Effector CD8-positive, alpha-beta T cell (primary cell): ENCODE data around the gene PDK4.
"Not testable (repeated sequence)": the region's sequence is repeated elsewhere in the genome, so short reads cannot be mapped to it uniquely, and the experiment has no call there.

Experiments used
- DNase-seq: peaks from one replicate; lab custom pipeline; 2025; lab: John Stamatoyannopoulos, UW

PDK4 gene

GRCh38 chr7:95569720-95570119, 26.6 kb downstream of the PDK4 start:
- DNase-seq: no peak

DNA sequence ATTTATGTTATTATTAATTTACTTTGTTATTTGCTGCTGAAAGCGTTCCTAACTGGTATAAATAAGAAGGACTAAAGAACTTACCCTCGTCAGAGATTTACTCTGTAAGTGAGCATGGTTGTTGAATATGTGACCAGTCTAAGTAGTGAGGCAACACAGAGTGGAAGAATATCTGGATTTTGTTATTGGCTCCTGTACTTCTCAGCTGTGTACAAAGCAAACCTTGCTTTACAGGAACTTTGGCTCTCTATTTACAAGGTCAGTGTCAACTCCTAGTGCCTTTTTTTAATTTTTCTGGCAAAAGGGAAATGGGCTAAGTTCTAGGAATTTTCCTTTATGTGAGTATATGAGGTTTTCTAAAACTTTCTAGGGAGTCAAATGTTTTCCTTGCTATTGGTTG, 35.6 kb downstream of the PDK4 start:
- no peak for DNase-seq

GRCh38 chr7:95558864-95559263, 37.5 kb downstream of the PDK4 start:
- no peak for DNase-seq

DNA sequence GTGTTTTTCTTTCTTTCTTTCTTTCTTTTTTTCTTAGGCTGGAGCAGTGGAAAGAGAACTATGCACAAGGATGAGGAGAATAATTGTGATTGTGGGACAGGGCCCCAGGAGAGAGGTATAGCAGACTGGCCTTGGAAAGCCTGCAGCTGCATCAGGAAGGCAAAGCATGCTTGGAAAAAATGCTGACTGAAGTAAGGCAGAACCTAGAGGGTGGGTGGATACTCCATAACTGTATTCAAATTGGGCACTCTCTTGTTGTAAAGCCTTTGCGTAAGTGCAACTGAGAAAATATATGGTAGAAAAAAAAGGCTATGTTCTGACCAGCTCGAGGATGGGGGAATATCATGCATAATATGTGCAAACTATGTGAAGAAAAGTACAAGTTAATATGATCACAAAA, 39.5 kb downstream of the PDK4 start:
- no peak for DNase-seq

GRCh38 chr7:95553939-95554338, 42.4 kb downstream of the PDK4 start:
- DNase-seq: no peak

DNA sequence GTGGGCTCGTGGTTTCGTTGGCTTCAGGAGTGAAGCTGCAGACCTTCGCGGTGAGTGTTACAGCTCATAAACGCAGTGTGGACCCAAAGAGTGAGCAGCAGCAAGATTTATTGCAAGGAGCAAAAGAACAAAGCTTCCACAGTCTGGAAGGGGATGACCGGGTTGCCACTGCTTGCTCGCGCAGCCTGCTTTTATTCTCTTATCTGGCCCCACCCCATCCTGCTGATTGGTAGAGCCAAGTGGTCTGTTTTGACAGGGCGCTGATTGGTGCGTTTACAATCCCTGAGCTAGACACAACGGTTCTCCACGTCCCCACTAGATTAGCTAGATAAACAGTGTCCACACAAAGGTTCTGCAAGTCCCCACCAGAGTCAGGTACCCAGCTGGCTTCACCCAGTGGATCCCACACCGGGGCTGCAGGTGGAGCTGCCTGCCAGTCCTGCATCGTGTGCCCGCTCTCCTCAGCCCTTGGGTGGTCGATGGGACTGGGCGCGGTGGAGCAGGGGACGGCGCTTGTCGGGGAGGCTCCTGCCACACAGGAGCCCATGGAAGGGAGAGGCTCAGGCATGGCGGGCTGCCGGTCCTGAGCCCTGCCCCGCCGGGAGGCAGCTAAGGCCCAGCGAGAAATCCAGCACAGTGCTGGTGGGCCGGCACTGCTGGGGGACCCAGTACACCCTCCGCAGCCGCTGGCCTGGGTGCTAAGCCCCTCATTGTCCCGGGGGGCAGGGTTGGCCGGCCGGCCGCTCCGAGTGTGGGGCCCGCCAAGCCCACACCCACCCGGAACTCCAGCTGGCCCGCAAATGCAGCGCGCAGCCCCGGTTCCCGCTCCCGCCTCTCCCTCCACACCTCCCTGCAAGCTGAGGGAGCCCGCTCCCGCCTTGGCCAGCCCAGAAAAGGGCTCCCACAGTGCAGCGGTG, 44.0 kb downstream of the PDK4 start:
- DNase-seq: not testable (repeated sequence)

- no peak for DNase-seq
Observed at GRCh38 chr7:95550546-95550945, 45.8 kb downstream of the PDK4 start.

GRCh38 chr7:95549818-95550529, 46.3 kb downstream of the PDK4 start:
- DNase-seq: no peak

- no peak for DNase-seq
Observed at GRCh38 chr7:95547361-95548348, 48.7 kb downstream of the PDK4 start.

GRCh38 chr7:95546647-95547046, 49.7 kb downstream of the PDK4 start:
- DNase-seq: no peak

DNA sequence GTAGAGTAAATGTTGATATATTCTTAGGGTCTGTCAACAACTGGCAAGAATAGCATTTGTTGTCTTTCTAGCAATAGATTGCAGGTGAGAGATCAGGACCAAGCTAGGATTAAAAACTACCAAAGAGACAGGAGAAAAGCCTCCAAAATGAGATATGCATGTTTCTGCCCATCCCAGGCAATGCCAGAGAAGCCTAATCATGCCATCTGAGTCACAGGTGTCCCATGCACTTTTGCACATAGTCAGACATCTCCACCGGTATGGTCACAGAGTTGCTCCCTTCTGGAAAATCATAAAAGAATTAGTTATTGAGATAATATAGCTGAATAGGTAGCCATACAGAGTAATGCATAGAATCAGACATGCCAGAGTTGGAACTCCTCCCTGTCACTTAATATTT, 50.6 kb downstream of the PDK4 start:
- no peak for DNase-seq

GRCh38 chr7:95545007-95545615, 51.2 kb downstream of the PDK4 start:
- no peak for DNase-seq

DNA sequence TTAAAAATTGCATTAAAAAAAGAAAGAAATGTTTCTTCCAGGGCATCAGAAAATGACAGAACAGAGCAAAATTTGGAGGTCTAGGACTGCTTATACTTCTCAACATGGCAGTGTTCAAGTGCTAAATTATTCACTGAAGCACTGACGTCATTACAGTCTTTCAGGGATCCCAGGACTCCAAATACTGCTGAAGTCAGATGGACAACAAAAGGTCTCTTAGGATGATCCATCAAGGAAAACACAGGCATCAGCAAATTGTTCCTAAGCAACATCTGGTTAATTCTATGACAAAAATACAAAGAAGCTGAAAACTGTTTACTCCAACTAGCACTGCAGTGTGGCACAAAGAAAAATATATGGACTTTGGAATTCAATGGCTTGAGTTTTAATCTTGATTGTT, 52.1 kb downstream of the PDK4 start:
- no peak for DNase-seq

DNA sequence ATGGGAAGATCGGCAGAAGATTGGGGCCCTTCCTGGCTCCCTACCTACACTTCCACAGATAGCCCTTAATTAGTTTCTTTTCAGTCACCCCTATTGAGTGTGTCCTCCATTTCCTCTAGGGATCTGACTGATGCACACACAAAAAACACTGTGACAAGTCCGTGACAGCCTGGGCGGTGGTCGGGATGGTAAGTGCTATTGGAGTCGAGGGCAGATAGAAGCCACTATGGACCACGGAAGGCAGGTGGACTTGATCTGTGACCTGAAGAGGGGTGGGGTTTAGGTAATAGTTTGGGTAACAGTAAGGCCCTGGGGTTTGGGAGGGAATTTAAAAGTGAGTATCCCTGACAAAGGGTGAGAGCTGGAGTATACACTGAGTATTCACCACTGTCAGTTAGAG, 53.0 kb downstream of the PDK4 start:
- no peak for DNase-seq

DNA sequence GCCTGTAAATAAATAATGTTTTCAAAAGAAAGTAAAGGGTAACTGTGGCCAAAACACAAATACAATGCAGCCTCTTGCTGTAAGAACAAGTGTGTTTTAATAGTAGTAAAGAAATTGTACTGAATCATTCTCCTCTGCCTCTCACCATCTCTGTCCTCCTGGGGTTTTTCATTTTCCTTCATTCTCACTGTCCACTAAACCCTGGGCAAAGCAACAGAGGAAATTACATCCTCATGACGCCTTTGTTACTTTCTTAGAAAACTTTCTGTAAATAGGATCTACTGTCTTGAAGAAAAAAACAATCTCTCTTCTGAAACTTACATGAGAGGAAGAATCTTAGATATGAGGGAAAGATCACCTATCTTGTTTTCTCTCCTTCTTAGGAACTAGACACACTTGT, 56.0 kb downstream of the PDK4 start:
- no peak for DNase-seq

DNA sequence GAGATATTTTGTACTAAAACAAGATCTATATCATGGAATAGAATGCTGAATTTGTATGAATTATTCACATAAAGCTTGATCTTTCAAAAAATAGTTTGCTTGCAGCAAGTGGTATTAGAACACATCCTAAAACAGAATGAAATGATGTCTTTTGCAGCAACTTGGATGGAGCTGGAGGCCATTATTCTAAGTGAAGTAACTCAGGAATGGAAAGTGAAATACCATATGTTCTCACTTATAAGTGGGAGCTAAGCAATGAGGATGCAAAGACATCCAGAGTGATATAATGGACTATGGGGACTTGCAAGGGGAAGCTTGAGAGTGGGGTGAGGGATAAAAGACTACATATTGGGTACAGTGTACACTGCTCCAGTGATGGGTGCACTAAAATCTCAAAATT, 56.9 kb downstream of the PDK4 start:
- no peak for DNase-seq

DNA sequence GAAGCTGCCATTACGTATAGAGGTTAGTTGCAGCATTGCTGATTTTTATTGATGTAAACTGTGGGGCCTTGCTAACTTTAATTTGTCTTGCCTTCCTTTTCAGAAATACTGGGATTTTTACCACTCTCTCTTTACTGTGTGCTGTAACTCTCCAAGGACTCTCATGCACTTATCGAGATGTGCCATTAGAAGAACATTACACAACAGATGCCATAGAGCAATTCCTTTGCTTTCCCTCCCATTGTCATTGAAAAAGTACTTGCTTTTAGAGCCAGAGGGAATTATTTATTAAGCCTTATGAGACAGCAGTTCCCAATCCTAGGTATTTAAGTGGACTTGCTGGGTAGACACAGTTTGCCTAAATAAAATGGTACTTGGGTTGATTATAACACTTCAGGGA, 58.8 kb downstream of the PDK4 start:
- DNase-seq: no peak

DNA sequence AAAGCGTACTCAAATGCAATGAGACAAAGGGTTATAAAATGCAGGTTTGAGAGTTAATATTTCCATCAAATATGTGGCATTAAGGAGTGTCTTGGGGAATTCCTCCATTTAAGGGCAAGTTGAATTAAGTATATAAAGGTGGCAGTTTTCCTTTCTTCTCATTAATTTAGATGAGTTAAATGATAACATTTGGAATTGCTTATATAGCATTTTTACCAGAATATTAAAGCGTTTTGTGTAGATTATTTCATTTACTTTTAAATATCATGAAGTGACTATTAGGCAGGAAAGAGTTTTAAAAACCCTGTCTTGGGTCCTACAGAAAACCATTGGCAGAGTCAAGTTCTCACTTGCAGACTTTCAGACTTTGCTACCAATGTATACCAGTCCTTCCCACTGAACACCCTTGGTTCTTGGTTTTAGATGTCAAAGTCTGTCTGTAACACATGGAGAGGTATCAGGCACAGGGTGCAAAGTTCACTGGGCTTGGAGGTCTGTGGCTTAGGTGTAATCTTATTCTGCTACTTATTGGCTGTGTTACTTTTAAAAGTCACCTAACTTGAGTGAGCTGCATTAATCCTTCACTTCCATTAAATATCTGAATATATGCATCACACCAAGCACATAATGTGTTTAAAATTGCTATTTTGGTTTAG, 59.5 kb downstream of the PDK4 start:
- DNase-seq: no peak

GRCh38 chr7:95535662-95536061, 60.7 kb downstream of the PDK4 start:
- DNase-seq: no peak

GRCh38 chr7:95534796-95535195, 61.5 kb downstream of the PDK4 start:
- no peak for DNase-seq
